IMR-90 (cell line): ENCODE measurements around the gene CPED1. TPM values are rescaled to one million over a fixed set of nuclear protein-coding genes. Genes with fewer than 3 reads are reported as not detected.

Experiments used
- ATAC-seq: fragments of 200-7000 bp; cut with Tn5 transposase; 2 replicates; pipeline ENCODE4 v1.9.1; 2020; ENCODE audit warnings: low read depth, mild to moderate bottlenecking, moderate library complexity
- BruUV-seq: library from RNA; stranded (reverse); fragments of 400-500 nt; replicated peaks from 2 replicates; lab custom pipeline; 2021; lab: Mats Ljungman, UMichigan
- CTCF ChIA-PET: fragments of 300-600 bp; formaldehyde crosslinking; extraction: SDS; loops from one replicate; lab custom pipeline; 2021; ENCODE audit warnings: antibody characterized with exemption; lab: Yijun Ruan, JAX
- POLR2A ChIA-PET: fragments of 300-600 bp; sonication (Branson Sonifier 250); formaldehyde crosslinking; loops from one replicate; lab custom pipeline; 2022; ENCODE audit warnings: antibody characterized with exemption; ENCODE audit not compliant: unreplicated experiment; lab: Charles Lee
- DNase-seq: peaks from one replicate; pipeline ENCODE4 v3.0.0; 2013
- H2AFZ ChIP-seq: replicated peaks from 2 replicates; pipeline ENCODE3; 2013; ENCODE audit warnings: low read length, mild to moderate bottlenecking; ENCODE audit not compliant: poor library complexity
- H2AK5ac ChIP-seq: 2 replicates; pipeline ENCODE4 v1.6.1; 2013; ENCODE audit warnings: low read depth, low read length, inconsistent platforms
- H2AK9ac ChIP-seq: replicated peaks from 2 replicates; pipeline ENCODE3; 2013; ENCODE audit warnings: mild to moderate bottlenecking, low read depth, low read length, moderate library complexity; ENCODE audit not compliant: poor library complexity
- H2BK120ac ChIP-seq: 2 replicates; pipeline ENCODE4 v1.6.1; 2013; ENCODE audit warnings: low read depth, low read length, inconsistent platforms
- H2BK15ac ChIP-seq: 3 replicates; pipeline ENCODE4 v1.6.1; 2013; ENCODE audit warnings: low read depth, low read length, inconsistent platforms
- H2BK20ac ChIP-seq: 2 replicates; pipeline ENCODE4 v1.6.1; 2013; ENCODE audit warnings: low read depth, mild to moderate bottlenecking, inconsistent platforms, low read length, moderate library complexity
- H2BK5ac ChIP-seq: 2 replicates; pipeline ENCODE4 v1.6.1; 2013; ENCODE audit warnings: mild to moderate bottlenecking, low read depth, low read length, inconsistent platforms; ENCODE audit not compliant: poor library complexity, severe bottlenecking
- H3K14ac ChIP-seq: replicated peaks from 2 replicates; pipeline ENCODE4 v1.6.1; 2013; ENCODE audit warnings: low read depth, low read length, inconsistent platforms
- H3K18ac ChIP-seq: 2 replicates; pipeline ENCODE4 v1.6.1; 2013; ENCODE audit warnings: low read depth, low read length, control low read depth
- H3K23ac ChIP-seq: 2 replicates; pipeline ENCODE4 v1.6.1; 2013; ENCODE audit warnings: low read depth, low read length, inconsistent platforms
- H3K27ac ChIP-seq: 2 replicates; pipeline ENCODE4 v1.5.1; 2013; ENCODE audit warnings: mild to moderate bottlenecking, control low read depth, low read length; ENCODE audit not compliant: insufficient read depth
- H3K27me3 ChIP-seq: 2 replicates; pipeline ENCODE4 v1.6.1; 2013; ENCODE audit warnings: low read length; ENCODE audit not compliant: control insufficient read depth, insufficient read depth
- H3K36me3 ChIP-seq: 2 replicates; pipeline ENCODE4 v1.6.1; 2013; ENCODE audit warnings: low read length, mixed read lengths; ENCODE audit not compliant: control insufficient read depth, insufficient read depth
- H3K4ac ChIP-seq: 2 replicates; pipeline ENCODE4 v1.6.1; 2013; ENCODE audit warnings: low read depth, low read length, inconsistent platforms
- H3K4me1 ChIP-seq: 2 replicates; pipeline ENCODE4 v1.6.1; 2013; ENCODE audit warnings: low read length, mixed read lengths; ENCODE audit not compliant: control insufficient read depth, insufficient read depth
- H3K4me2 ChIP-seq: 2 replicates; pipeline ENCODE4 v1.6.1; 2013; ENCODE audit warnings: low read depth, mild to moderate bottlenecking, control low read depth, low read length, moderate library complexity
- H3K4me3 ChIP-seq: 2 replicates; pipeline ENCODE4 v1.5.1; 2013; ENCODE audit warnings: low read depth, mild to moderate bottlenecking, control low read depth, low read length, moderate library complexity; ENCODE audit not compliant: insufficient read depth
- H3K56ac ChIP-seq: 2 replicates; pipeline ENCODE4 v1.6.1; 2013; ENCODE audit warnings: low read length, inconsistent platforms; ENCODE audit not compliant: insufficient read depth; ENCODE audit errors: extremely low read depth
- H3K79me1 ChIP-seq, 2 experiments: 2 replicates each; pipeline ENCODE4 v1.6.1; 2013; ENCODE audit warnings: low read length in 2 of 2, inconsistent platforms in 1 of 2, low read depth in 1 of 2
- H3K9ac ChIP-seq: 2 replicates; pipeline ENCODE4 v1.6.1; 2013; ENCODE audit warnings: low read depth, low read length, control low read depth
- H3K9me1 ChIP-seq: 2 replicates; pipeline ENCODE4 v1.6.1; 2013; ENCODE audit warnings: low read length, inconsistent platforms; ENCODE audit not compliant: insufficient read depth
- H3K9me3 ChIP-seq: 2 replicates; pipeline ENCODE4 v1.6.1; 2013; ENCODE audit warnings: low read length; ENCODE audit not compliant: control insufficient read depth, insufficient read depth
- H4K20me1 ChIP-seq: 2 replicates; pipeline ENCODE4 v1.6.1; 2013; ENCODE audit warnings: low read length, inconsistent platforms; ENCODE audit not compliant: insufficient read depth
- H4K5ac ChIP-seq: 2 replicates; pipeline ENCODE4 v1.6.1; 2013; ENCODE audit warnings: mild to moderate bottlenecking, low read depth, low read length, control low read depth
- H4K8ac ChIP-seq, 2 experiments: 2 replicates each; pipeline ENCODE4 v1.6.1; 2013; ENCODE audit warnings: low read depth in 2 of 2, low read length in 2 of 2, control low read depth in 1 of 2, inconsistent platforms in 1 of 2
- H4K91ac ChIP-seq: 2 replicates; pipeline ENCODE4 v1.6.1; 2013; ENCODE audit warnings: low read depth, low read length, inconsistent platforms; ENCODE audit not compliant: insufficient read depth
- BHLHE40 ChIP-seq: fragments of 150-350 bp; IDR thresholded peaks from 2 replicates; pipeline ENCODE4 v1.6.1; 2016; ENCODE audit warnings: mild to moderate bottlenecking, low read depth, low read length
- MAFK ChIP-seq: IDR thresholded peaks from 2 replicates; pipeline ENCODE4 v1.6.1; 2012; ENCODE audit warnings: low read depth, low read length, improper control_type of control experiment
- MAZ ChIP-seq: IDR thresholded peaks from 2 replicates; pipeline ENCODE4 v1.6.1; 2012; ENCODE audit warnings: low read depth, mild to moderate bottlenecking, low read length, improper control_type of control experiment, moderate library complexity, borderline replicate concordance
- RAD21 ChIP-seq: IDR thresholded peaks from 2 replicates; pipeline ENCODE4 v1.6.1; 2012; ENCODE audit warnings: low read length, improper control_type of control experiment
- SMC3 ChIP-seq: fragments of 150-350 bp; IDR thresholded peaks from 2 replicates; pipeline ENCODE4 v1.6.1; 2016; ENCODE audit warnings: low read depth, mild to moderate bottlenecking, antibody characterized with exemption, low read length, moderate library complexity
- dilution Hi-C: fragments of 300-500 bp; cut with HindIII; formaldehyde crosslinking; loops from one replicate; pipeline ENCODE4 v1.14.3; 2018; ENCODE audit warnings: low sequenced_read_pairs; ENCODE audit not compliant: unreplicated experiment
- in situ Hi-C: fragments of 300-500 bp; cut with MboI; formaldehyde crosslinking; loops from 3 replicates; pipeline ENCODE4 v1.14.3; 2019; ENCODE audit warnings: low sequenced_read_pairs, inconsistent platforms, mixed read lengths
- intact Hi-C: fragments of 100-400 bp; cut with micrococcal nuclease; formaldehyde crosslinking; loops from 2 replicates; pipeline ENCODE4 v1.10.0; 2022
- polyA plus RNA-seq, 3 experiments: library from polyadenylated mRNA; depleted of rRNA; stranded (reverse); fragments of >200 nt; gene quantifications; 2 replicates each; pipeline ENCODE4 v1.2.3, GENCODE V29; 2012; ENCODE audit warnings: low replicate concordance in 1 of 3
- total RNA-seq: library from RNA; depleted of rRNA; stranded (reverse); fragments of >200 nt; gene quantifications from 2 replicates; pipeline ENCODE4 v1.2.3, GENCODE V29; 2012

CPED1 gene
- total and polyA plus RNA-seq, 2 of the 4 experiments (the other 2 are of a cell fraction): 31.2 to 96.8 TPM

- TF ChIP-seq BHLHE40 (no peak), RAD21 (no peak)
Observed at GRCh38 chr7:121020989-121021969, 32.8 kb downstream of the CPED1 start (continued).

- no peak overlapping the region for H2AFZ ChIP-seq
- no peaks in the 10 kb centered on the region for H4K20me1 ChIP-seq
- H3K23ac ChIP-seq: peak overlapping the region; percentile 81
- no peak overlapping the region for H2AK9ac ChIP-seq
- peak overlapping the region; percentile 75; the same call in 2 of the 3 replicates for H2BK15ac ChIP-seq
- H4K8ac ChIP-seq: peak overlapping the region in 1 of 2 experiments; percentile 58; a peak in 2 of 4 replicates
- dilution Hi-C loops (no loop called here), in situ Hi-C loops (no loop called here), intact Hi-C loops (no loop called here)
- H3K4me3 ChIP-seq: no peak overlapping the region
- BruUV-seq: no TSS peak
- no peaks in the 10 kb centered on the region for H3K27me3 ChIP-seq
- H3K18ac ChIP-seq: peak overlapping the region; percentile 92
- peaks cover 13% of the 10 kb centered on the region for H3K4me1 ChIP-seq
- peak overlapping the region; percentile 84 for H2BK120ac ChIP-seq
- H4K5ac ChIP-seq: peak overlapping the region; percentile 43; the same call in 1 of the 2 replicates
- peak overlapping the region; percentile 56 for H3K14ac ChIP-seq
- 0 out of 2 replicates have a peak overlapping the region, but pooled peaks have one; percentile 1 for H2AK5ac ChIP-seq
- H4K91ac ChIP-seq: peak overlapping the region; percentile 67; the same call in 1 of the 2 replicates
- peak overlapping the region; percentile 71; the same call in 1 of the 2 replicates for H2BK20ac ChIP-seq
- peak overlapping the region; percentile 81 for H3K4me2 ChIP-seq
- peak overlapping the region; percentile 59; the same call in 1 of the 2 replicates for H3K27ac ChIP-seq
- ChIA-PET CTCF (no interaction called here), POLR2A (no interaction called here)
- no peak for ATAC-seq
- no peak for DNase-seq
- H3K9me1 ChIP-seq: peaks cover 5% of the 10 kb centered on the region
- H2BK5ac ChIP-seq: peak overlapping the region; percentile 87
- H3K4ac ChIP-seq: peak overlapping the region; percentile 64
- peaks cover 19 to 48% of the 10 kb centered on the region in 2 experiments for H3K79me1 ChIP-seq
- no peak overlapping the region for H3K9ac ChIP-seq
- H3K36me3 ChIP-seq: no peaks in the 10 kb centered on the region
- no peaks in the 10 kb centered on the region for H3K9me3 ChIP-seq
- TF ChIP-seq SMC3 (no peak), MAFK (no peak), MAZ (no peak)
- H3K56ac ChIP-seq: peak overlapping the region; percentile 79; the same call in 1 of the 2 replicates
Observed at GRCh38 chr7:121023194-121023593, 34.7 kb downstream of the CPED1 start.
